ENCODE data around the gene SPG11.
"Not testable (repeated sequence)": the region's sequence is repeated elsewhere in the genome, so short reads cannot be mapped to it uniquely, and the experiment has no call there.

Gene SPG11, protein sequence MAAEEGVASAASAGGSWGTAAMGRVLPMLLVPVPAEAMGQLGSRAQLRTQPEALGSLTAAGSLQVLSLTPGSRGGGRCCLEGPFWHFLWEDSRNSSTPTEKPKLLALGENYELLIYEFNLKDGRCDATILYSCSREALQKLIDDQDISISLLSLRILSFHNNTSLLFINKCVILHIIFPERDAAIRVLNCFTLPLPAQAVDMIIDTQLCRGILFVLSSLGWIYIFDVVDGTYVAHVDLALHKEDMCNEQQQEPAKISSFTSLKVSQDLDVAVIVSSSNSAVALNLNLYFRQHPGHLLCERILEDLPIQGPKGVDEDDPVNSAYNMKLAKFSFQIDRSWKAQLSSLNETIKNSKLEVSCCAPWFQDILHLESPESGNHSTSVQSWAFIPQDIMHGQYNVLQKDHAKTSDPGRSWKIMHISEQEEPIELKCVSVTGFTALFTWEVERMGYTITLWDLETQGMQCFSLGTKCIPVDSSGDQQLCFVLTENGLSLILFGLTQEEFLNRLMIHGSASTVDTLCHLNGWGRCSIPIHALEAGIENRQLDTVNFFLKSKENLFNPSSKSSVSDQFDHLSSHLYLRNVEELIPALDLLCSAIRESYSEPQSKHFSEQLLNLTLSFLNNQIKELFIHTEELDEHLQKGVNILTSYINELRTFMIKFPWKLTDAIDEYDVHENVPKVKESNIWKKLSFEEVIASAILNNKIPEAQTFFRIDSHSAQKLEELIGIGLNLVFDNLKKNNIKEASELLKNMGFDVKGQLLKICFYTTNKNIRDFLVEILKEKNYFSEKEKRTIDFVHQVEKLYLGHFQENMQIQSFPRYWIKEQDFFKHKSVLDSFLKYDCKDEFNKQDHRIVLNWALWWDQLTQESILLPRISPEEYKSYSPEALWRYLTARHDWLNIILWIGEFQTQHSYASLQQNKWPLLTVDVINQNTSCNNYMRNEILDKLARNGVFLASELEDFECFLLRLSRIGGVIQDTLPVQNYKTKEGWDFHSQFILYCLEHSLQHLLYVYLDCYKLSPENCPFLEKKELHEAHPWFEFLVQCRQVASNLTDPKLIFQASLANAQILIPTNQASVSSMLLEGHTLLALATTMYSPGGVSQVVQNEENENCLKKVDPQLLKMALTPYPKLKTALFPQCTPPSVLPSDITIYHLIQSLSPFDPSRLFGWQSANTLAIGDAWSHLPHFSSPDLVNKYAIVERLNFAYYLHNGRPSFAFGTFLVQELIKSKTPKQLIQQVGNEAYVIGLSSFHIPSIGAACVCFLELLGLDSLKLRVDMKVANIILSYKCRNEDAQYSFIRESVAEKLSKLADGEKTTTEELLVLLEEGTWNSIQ (N-terminal part only)

GRCh38 chr15:44663410-44664308 lies at the start of gene SPG11:
Gene SPG11, minus strand, starts transcription at chr15:44663662. Its CDS starts 15 bp downstream, at chr15:44663647.
- peak; percentile 92 for DNase-seq

GRCh38 chr15:44712346-44713005 lies 49.0 kb upstream of the SPG11 start:
- DNase-seq = peak; percentile 30

GRCh38 chr15:44711743-44712345 lies 48.4 kb upstream of the SPG11 start:
- DNase-seq = peak; percentile 24

- DNase-seq = peak; percentile 92
Observed at GRCh38 chr15:44711096-44711742, 47.8 kb upstream of the SPG11 start, which contains the start of the genes B2M and PATL2. Gene B2M, plus strand, starts transcription at chr15:44711517. Its CDS starts 30 bp downstream, at chr15:44711547. Gene PATL2, minus strand, starts transcription at chr15:44711323. Its CDS starts 34,833 bp downstream, at chr15:44676490.

DNA sequence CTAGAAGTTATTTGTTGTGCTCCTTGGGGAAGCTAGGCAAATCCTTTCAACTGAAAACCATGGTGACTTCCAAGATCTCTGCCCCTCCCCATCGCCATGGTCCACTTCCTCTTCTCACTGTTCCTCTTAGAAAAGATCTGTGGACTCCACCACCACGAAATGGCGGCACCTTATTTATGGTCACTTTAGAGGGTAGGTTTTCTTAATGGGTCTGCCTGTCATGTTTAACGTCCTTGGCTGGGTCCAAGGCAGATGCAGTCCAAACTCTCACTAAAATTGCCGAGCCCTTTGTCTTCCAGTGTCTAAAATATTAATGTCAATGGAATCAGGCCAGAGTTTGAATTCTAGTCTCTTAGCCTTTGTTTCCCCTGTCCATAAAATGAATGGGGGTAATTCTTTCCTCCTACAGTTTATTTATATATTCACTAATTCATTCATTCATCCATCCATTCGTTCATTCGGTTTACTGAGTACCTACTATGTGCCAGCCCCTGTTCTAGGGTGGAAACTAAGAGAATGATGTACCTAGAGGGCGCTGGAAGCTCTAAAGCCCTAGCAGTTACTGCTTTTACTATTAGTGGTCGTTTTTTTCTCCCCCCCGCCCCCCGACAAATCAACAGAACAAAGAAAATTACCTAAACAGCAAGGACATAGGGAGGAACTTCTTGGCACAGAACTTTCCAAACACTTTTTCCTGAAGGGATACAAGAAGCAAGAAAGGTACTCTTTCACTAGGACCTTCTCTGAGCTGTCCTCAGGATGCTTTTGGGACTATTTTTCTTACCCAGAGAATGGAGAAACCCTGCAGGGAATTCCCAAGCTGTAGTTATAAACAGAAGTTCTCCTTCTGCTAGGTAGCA lies 47.0 kb upstream of the SPG11 start:
- DNase-seq = no peak

- DNase-seq = no peak
Observed at GRCh38 chr15:44706946-44707636, 43.6 kb upstream of the SPG11 start.

GRCh38 chr15:44706401-44706800 lies 42.9 kb upstream of the SPG11 start:
- DNase-seq = no peak

DNA sequence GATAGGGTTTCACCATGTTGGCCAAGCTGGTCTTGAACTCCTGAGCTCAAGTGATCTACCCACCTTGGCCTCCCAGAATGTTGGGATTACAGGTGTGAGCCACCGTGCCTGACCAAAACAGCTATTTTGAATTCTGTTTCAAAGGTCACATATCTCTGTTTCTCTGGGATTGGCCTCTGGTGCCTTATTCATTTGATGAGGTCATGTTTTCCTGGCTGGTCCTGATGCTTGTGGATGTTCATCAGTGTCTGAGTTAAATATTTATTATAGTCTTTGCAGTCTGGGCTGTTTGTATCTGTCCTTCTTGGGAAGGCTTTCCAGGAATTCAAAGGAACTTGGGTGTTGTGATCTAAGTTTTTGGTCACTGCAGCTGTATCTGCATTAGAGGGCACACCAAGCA lies 42.5 kb upstream of the SPG11 start:
- DNase-seq = no peak

DNA sequence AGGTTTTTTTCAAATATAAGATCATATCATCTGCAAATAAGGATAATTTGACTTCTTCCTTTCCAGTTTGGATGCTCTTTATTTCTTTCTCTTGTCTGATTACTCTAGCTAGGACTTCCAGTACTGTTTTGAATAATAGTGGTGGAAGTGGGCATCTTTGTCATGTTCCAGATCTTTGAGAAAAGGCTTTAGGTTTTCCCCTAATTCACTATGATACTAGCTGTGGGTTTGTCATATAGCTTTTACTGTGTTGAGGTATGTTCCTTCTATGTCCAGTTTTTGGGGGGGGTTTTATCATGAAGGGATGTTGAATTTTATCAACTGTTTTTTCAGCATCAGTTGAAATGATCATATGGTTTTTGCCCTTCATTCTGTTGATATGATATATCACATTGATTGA lies 37.2 kb upstream of the SPG11 start:
- not testable (repeated sequence) for DNase-seq

DNA sequence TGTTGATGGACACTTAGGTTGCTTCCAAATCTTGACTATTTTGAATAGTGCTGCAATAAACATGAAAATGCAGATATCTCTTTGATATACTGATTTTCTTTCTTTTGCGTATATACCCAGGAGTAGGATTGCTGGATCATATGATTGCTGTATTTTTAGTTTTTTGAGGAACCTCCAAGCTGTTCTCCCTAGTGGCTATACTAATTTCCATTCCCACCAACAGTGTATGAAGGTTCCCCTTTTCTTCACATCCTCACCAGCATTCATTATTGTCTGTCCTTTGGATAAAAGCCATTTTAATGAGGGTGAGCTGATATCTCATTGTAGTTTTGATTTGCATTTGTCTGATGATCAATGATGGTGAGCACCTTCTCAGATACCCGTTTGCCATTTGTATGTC lies 35.2 kb upstream of the SPG11 start:
- DNase-seq = no peak

- no peak for DNase-seq
Observed at GRCh38 chr15:44697014-44697413, 33.6 kb upstream of the SPG11 start.

DNA sequence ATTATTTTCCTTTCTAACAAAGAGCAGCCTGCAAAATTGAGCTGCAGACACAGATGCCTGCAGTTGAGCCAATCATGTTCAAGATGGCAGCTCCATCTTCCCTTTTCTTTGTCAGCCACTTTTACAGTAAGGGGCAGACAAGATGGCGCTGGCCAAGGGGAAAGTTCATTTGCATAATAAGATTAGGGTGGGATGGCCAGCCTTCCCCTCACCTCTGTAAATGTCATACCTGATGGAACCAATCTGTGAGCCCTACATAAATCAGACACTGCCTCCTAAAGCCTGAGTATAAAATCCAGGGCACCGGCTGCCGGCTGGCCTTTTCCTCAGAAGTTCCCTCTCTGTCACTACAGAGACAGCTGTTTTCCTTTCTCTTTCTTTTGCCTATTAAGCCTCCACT lies 31.8 kb upstream of the SPG11 start:
- DNase-seq = no peak

GRCh38 chr15:44694416-44694815 lies 31.0 kb upstream of the SPG11 start:
- DNase-seq = no peak

DNA sequence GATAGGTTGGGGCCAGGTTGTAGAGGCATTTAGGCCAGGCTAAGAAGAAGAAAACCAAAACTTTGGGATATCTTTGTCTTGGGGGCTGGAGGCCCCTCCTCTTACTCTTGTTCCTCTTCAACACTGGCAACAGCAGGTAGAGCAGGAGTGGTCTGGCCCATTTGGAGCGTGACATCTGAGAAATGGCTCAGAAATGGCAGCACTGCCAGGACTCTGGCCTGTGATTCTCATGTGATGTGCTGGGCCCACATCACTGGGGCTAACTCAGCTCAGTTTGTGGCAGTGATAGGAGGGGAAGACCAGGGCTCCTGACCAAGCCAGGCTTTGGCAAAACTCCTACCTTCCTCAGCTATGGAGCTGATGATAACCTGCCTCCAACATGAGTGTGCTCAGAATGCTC lies 29.2 kb upstream of the SPG11 start:
- DNase-seq = no peak

DNA sequence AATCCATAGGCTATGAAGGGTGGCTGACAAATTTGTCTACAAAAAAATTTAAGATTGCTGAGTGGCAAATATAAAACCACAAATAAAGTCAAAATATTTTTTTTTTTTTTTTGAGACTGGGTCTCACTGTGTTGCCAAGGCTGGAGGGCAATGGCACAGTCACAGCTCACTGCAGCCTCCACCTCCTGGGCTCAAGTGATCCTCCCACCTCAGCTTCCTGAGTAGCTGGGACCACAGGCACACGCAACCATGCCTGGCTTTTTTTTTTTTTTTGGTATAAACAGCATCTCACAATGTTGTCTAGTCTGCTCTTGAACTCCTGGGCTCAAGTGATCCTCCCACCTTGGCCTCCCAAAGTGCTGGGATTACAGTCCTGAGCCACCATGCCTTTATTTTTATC lies 26.8 kb upstream of the SPG11 start:
- not testable (repeated sequence) for DNase-seq

DNA sequence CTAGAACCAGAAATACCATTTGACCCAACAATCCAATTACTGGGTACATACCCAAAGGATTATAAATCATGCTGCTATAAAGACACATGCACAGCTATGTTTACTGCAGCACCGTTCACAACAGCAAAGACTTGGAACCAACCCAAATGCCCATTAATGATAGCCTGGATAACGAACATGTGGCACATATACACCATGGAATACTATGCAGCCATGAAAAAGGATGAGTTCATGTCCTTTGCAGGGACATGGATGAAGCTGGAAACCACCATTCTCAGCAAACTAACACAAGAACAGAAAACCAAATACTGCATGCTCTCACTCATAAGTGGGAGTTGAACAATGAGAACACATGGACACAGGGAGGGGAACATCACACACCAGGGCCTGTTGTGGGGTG lies 25.9 kb upstream of the SPG11 start:
- not testable (repeated sequence) for DNase-seq

DNA sequence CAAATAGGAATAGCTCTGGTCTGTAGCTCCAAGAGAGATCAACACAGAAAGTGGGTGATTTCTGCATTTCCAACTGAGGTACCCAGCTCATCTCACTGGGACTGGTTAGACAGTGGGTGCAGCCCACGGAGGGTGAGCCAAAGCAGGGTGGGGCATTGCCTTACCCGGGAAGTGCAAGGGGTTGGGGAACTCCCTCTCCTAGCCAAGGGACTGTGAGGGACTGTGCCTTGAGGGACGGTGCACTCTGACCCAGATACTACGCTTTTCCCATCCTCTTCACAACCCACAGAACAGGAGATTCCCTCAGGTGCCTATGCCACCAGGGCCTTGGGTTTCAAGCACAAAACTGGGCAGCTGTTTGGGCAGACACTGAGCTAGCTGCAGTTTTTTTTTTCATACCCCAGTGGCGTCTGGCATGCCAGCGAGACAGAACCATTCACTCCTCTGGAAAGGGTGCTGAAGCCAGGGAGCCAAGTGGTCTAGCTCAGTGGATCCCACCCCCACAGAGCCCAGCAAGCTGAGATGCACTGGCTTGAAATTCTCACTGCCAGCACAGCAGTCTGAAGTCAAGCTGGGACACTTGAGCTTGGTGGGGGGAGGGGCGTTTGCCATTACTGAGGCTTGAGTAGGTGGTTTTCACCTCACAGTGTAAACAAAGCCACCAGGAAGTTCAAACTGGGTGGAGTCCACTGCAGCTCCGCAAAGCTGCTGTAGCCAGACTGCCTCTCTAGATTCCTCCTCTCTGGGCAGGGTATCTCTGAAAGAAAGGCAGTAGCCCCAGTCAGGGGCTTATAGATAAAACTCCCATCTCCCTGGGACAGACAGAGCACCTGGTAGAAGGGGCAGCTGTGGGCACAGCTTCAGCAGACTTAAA lies 19.6 kb upstream of the SPG11 start:
- DNase-seq = not testable (repeated sequence)
